H1 (cell line): ENCODE data around the gene CRNKL1. TPM values are rescaled to one million over a fixed set of nuclear protein-coding genes. Genes with fewer than 3 reads are reported as not detected.

Experiments used
- CTCF ChIA-PET: fragments of 300-600 bp; sonication (Branson Sonifier 250); formaldehyde crosslinking; loops from one replicate; lab custom pipeline; 2021; ENCODE audit not compliant: partially characterized antibody; lab: Charles Lee
- POLR2A ChIA-PET: fragments of 300-600 bp; sonication (Branson Sonifier 250); formaldehyde crosslinking; loops from one replicate; lab custom pipeline; 2021; ENCODE audit warnings: inconsistent platforms; ENCODE audit not compliant: partially characterized antibody; lab: Charles Lee
- DNase-seq, 2 experiments: peaks; one replicate each; pipeline versions ENCODE4 v3.0.0 to v3.0.0-alpha.2; 2010 to 2022; ENCODE audit warnings: low spot score in 2 of 2, low read depth in 1 of 2, mixed read lengths in 1 of 2
- FAIRE-seq: peaks from 2 replicates; lab custom pipeline; 2011; peaks lifted over from hg19 to GRCh38; lab: Jason Lieb, UNC
- H2AFZ ChIP-seq: 2 replicates; pipeline ENCODE4 v1.8.1; 2012; ENCODE audit warnings: low read length, inconsistent platforms
- H2AK5ac ChIP-seq: 2 replicates; pipeline ENCODE4 v1.6.1; 2013; ENCODE audit warnings: low read depth, low read length
- H2BK120ac ChIP-seq: replicated peaks from 2 replicates; pipeline ENCODE3; 2013; ENCODE audit warnings: low read depth, low read length, inconsistent platforms
- H2BK12ac ChIP-seq: 2 replicates; pipeline ENCODE4 v1.6.1; 2013; ENCODE audit warnings: low read depth, low read length
- H2BK15ac ChIP-seq: 2 replicates; pipeline ENCODE4 v1.6.1; 2013; ENCODE audit warnings: low read length
- H2BK20ac ChIP-seq: 2 replicates; pipeline ENCODE4 v1.6.1; 2013; ENCODE audit warnings: low read length
- H2BK5ac ChIP-seq: 2 replicates; pipeline ENCODE4 v1.6.1; 2013; ENCODE audit warnings: low read depth, low read length
- H3K14ac ChIP-seq: 2 replicates; pipeline ENCODE4 v1.6.1; 2013; ENCODE audit warnings: inconsistent platforms; ENCODE audit not compliant: insufficient read length
- H3K18ac ChIP-seq: 2 replicates; pipeline ENCODE4 v1.6.1; 2013; ENCODE audit warnings: low read length; ENCODE audit errors: extremely low read depth
- H3K23ac ChIP-seq: 2 replicates; pipeline ENCODE4 v1.6.1; 2013; ENCODE audit warnings: inconsistent platforms; ENCODE audit not compliant: insufficient read length
- H3K23me2 ChIP-seq: 2 replicates; pipeline ENCODE4 v1.6.1; 2013; ENCODE audit warnings: low read depth, low read length
- H3K27ac ChIP-seq: 2 replicates; pipeline ENCODE4 v1.6.1; 2011; ENCODE audit warnings: low read depth, low read length, inconsistent platforms
- H3K27me3 ChIP-seq, 4 experiments: replicated peaks in 1 of 4; 1 replicate in 1 of 4; 2 replicates in 3 of 4; pipeline versions ENCODE4 v1.6.1 to v1.8.1; 2011 to 2013; ENCODE audit warnings: low read length in 3 of 4, mild to moderate bottlenecking in 3 of 4, inconsistent platforms in 2 of 4, mixed read lengths in 2 of 4, moderate library complexity in 1 of 4; ENCODE audit not compliant: control insufficient read depth in 3 of 4, insufficient read depth in 3 of 4; ENCODE audit errors: extremely low read depth in 1 of 4
- H3K36me3 ChIP-seq, 4 experiments: 2 replicates each; pipeline versions ENCODE4 v1.6.1 to v1.8.1; 2011 to 2013; ENCODE audit warnings: mild to moderate bottlenecking in 4 of 4, low read length in 3 of 4, moderate library complexity in 2 of 4, control low read depth in 1 of 4, inconsistent platforms in 1 of 4; ENCODE audit not compliant: insufficient read depth in 4 of 4, control insufficient read depth in 2 of 4
- H3K4ac ChIP-seq: replicated peaks from 2 replicates; pipeline ENCODE3; 2013; ENCODE audit warnings: low read length, low read depth, mixed read lengths, inconsistent platforms; ENCODE audit not compliant: insufficient read length
- H3K4me1 ChIP-seq, 4 experiments: replicated peaks in 1 of 4; 1 replicate in 1 of 4; 2 replicates in 3 of 4; pipeline versions ENCODE4 v1.6.1 to v1.8.1; 2011 to 2013; ENCODE audit warnings: low read length in 3 of 4, inconsistent platforms in 2 of 4, mixed read lengths in 1 of 4; ENCODE audit not compliant: insufficient read depth in 4 of 4, control insufficient read depth in 3 of 4
- H3K4me2 ChIP-seq, 2 experiments: 2 replicates each; pipeline versions ENCODE4 v1.6.1 to v1.8.1; 2011 to 2013; ENCODE audit warnings: low read depth in 2 of 2, low read length in 2 of 2, control low read depth in 1 of 2, inconsistent platforms in 1 of 2, mild to moderate bottlenecking in 1 of 2; ENCODE audit not compliant: insufficient read depth in 1 of 2
- H3K4me3 ChIP-seq, 4 experiments: fragments of 200-600, 300-600 bp in 1 of 4; sonication (generic), shearing (Covaris generic), sonication (Bioruptor Twin) in 1 of 4; 2 replicates each; pipeline versions ENCODE4 v1.5.1 to v1.8.1; 2011 to 2016; ENCODE audit warnings: low read length in 4 of 4, low read depth in 3 of 4, control low read depth in 2 of 4, inconsistent platforms in 2 of 4, mild to moderate bottlenecking in 2 of 4, mixed read lengths in 1 of 4, moderate library complexity in 1 of 4; ENCODE audit not compliant: insufficient read depth in 2 of 4; ENCODE audit errors: extremely low read depth in 1 of 4
- H3K56ac ChIP-seq: replicated peaks from 2 replicates; pipeline ENCODE3; 2013; ENCODE audit warnings: low read depth, mild to moderate bottlenecking, mixed read lengths, low read length, inconsistent platforms; ENCODE audit not compliant: insufficient read length
- H3K79me1 ChIP-seq: 2 replicates; pipeline ENCODE4 v1.6.1; 2013; ENCODE audit warnings: low read depth, low read length, control low read depth
- H3K79me2 ChIP-seq, 2 experiments: 2 replicates each; pipeline versions ENCODE4 v1.6.1 to v1.8.1; 2012 to 2013; ENCODE audit warnings: low read length in 2 of 2, mild to moderate bottlenecking in 2 of 2, inconsistent platforms in 1 of 2; ENCODE audit not compliant: insufficient read depth in 2 of 2, control insufficient read depth in 1 of 2
- H3K9ac ChIP-seq, 4 experiments: replicated peaks in 1 of 4; 1 replicate in 1 of 4; 2 replicates in 3 of 4; pipeline versions ENCODE4 v1.6.1 to v1.8.1; 2011 to 2013; ENCODE audit warnings: low read depth in 3 of 4, low read length in 3 of 4, control low read depth in 2 of 4, mild to moderate bottlenecking in 2 of 4, moderate library complexity in 2 of 4, inconsistent platforms in 1 of 4; ENCODE audit errors: extremely low read depth in 1 of 4
- H3K9me3 ChIP-seq, 2 experiments: 2 replicates each; pipeline versions ENCODE4 v1.6.1 to v1.8.1; 2012 to 2013; ENCODE audit warnings: mild to moderate bottlenecking in 2 of 2, moderate library complexity in 2 of 2, control low read depth in 1 of 2, inconsistent platforms in 1 of 2, low read depth in 1 of 2, low read length in 1 of 2, mixed read lengths in 1 of 2; ENCODE audit not compliant: insufficient read depth in 2 of 2
- H4K20me1 ChIP-seq, 2 experiments: replicated peaks in 1 of 2; 2 replicates each; pipeline versions ENCODE3 to v1.8.1; 2011 to 2013; ENCODE audit warnings: inconsistent platforms in 2 of 2, low read length in 2 of 2, mild to moderate bottlenecking in 1 of 2; ENCODE audit not compliant: insufficient read depth in 2 of 2, control insufficient read depth in 1 of 2
- H4K5ac ChIP-seq: 2 replicates; pipeline ENCODE4 v1.6.1; 2013; ENCODE audit warnings: low read length, low read depth, mixed read lengths, inconsistent platforms; ENCODE audit not compliant: insufficient read length
- H4K8ac ChIP-seq: 2 replicates; pipeline ENCODE4 v1.8.0; 2013; ENCODE audit warnings: mild to moderate bottlenecking, moderate library complexity, low read length, inconsistent platforms; ENCODE audit not compliant: insufficient read depth; ENCODE audit errors: extremely low read depth
- H4K91ac ChIP-seq: replicated peaks from 2 replicates; pipeline ENCODE3; 2013; ENCODE audit warnings: low read length, mixed read lengths, inconsistent platforms; ENCODE audit not compliant: insufficient read length
- ATF3 ChIP-seq: IDR thresholded peaks from 2 replicates; pipeline ENCODE4 v1.6.1; 2011; ENCODE audit warnings: low read depth, mild to moderate bottlenecking, low read length; ENCODE audit not compliant: insufficient read depth
- CHD2 ChIP-seq: IDR thresholded peaks from 2 replicates; pipeline ENCODE4 v1.6.1; 2012; ENCODE audit warnings: low read length, improper control_type of control experiment
- PHF8 ChIP-seq: fragments of 200-600 bp; sonication (generic); conservative IDR thresholded peaks from 2 replicates; pipeline ENCODE4 v1.7.1; 2012; ENCODE audit warnings: low read depth, mild to moderate bottlenecking, inconsistent platforms, low read length, moderate library complexity
- POLR2AphosphoS5 ChIP-seq: IDR thresholded peaks from 2 replicates; pipeline ENCODE4 v1.6.1; 2011; ENCODE audit warnings: low read depth, low read length
- SAP30 ChIP-seq: fragments of 300-600 bp; sonication (generic); IDR thresholded peaks from 2 replicates; pipeline ENCODE4 v1.7.1; 2012; ENCODE audit warnings: low read length, moderate library complexity, mild to moderate bottlenecking, inconsistent platforms; ENCODE audit not compliant: insufficient read depth, insufficient replicate concordance
- SIN3A ChIP-seq, 2 experiments: IDR thresholded peaks in 1 of 2; conservative IDR thresholded peaks in 1 of 2; 2 replicates each; pipeline ENCODE4 v1.6.1; 2011 to 2012; ENCODE audit warnings: low read length in 2 of 2, improper control_type of control experiment in 1 of 2, low read depth in 1 of 2, mild to moderate bottlenecking in 1 of 2
- SIX5 ChIP-seq: IDR thresholded peaks from 2 replicates; pipeline ENCODE4 v1.6.1; 2011; ENCODE audit warnings: mild to moderate bottlenecking, low read depth, low read length
- WGBS, 2 experiments: shearing (Covaris generic) in 1 of 2; methylation state at CpG; one replicate each; pipeline versions ENCODE4 v1.1.6 to v1.1.7; 2013 to 2015; ENCODE audit warnings: low lambda C conversion rate in 2 of 2, mixed read lengths in 2 of 2, inconsistent platforms in 1 of 2, low coverage in 1 of 2, missing lambda C conversion rate in 1 of 2; ENCODE audit not compliant: insufficient replicate concordance in 2 of 2, insufficient coverage in 1 of 2, insufficient read length in 1 of 2; ENCODE audit errors: extremely low coverage in 1 of 2, missing lambda C conversion rate in 1 of 2; 5-methylcytosine and 5-hydroxymethylcytosine counted together
- polyA plus RNA-seq, 7 experiments: library from polyadenylated mRNA; depleted of rRNA in 3 of 7; stranded (reverse) in 5 of 7; unstranded in 2 of 7; fragments of >200 nt in 5 of 7; fragments of 200-250 nt in 2 of 7; gene quantifications; 1 replicate in 5 of 7; 2 replicates in 1 of 7; 4 replicates in 1 of 7; pipeline versions ENCODE4 v1.2.1 to v1.2.3, GENCODE V29; 2011 to 2013; ENCODE audit warnings: missing spikeins in 2 of 7, mixed read lengths in 2 of 7
- total RNA-seq: library from RNA; stranded (reverse); fragmentation: NEBNext Ultra II Directional; extraction: Animal tissue kit (Norgen Biotek cat#: 25700); gene quantifications from 2 replicates; pipeline ENCODE4 v1.2.1, GENCODE V29; 2021

CRNKL1 gene
- total and polyA plus RNA-seq, 2 of the 8 experiments (the other 6 are each of a cell fraction or from before 2014, with no cell fraction given) = 4.0 to 26.5 TPM

DNA sequence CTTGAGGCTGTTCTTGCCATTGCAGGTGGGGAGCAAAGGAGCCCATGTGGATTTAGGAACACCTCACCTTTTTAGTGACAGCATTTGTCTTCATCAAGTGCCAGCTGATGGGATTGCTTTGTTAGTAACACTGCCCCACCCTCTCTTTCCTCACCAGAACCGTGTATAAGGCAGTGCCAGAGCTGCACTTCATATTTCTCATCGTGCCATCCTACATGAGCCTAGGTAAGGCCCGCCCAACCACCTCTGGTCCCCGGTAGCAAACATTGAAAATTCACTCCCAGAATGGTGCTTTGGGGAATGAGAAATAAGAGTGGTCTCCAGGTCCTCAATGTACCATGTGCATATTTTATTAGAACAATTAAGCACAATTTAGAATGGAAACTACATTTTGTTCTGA, 22.8 kb upstream of the CRNKL1 start:
- H3K27ac ChIP-seq = no peak overlapping the region
- no peak overlapping the region for H3K9ac ChIP-seq
- no peak overlapping the region for H4K8ac ChIP-seq
- no peak overlapping the region for H3K56ac ChIP-seq
- WGBS, 2 experiments = 97% methylated on average over 4 of the region's 4 CpGs; no CpG with 5 or more reads in 1 of the 2 experiments
- no peak overlapping the region for H2BK12ac ChIP-seq
- DNase-seq = no peak
- H3K4me2 ChIP-seq = no peak overlapping the region
- H3K9me3 ChIP-seq = no peaks in the 10 kb centered on the region
- H2BK20ac ChIP-seq = no peak overlapping the region
- no peak overlapping the region for H2AK5ac ChIP-seq
- H3K23ac ChIP-seq = no peak overlapping the region
- no peaks in the 10 kb centered on the region for H4K20me1 ChIP-seq
- FAIRE-seq = no peak
- H2AFZ ChIP-seq = no peak overlapping the region
- H3K14ac ChIP-seq = no peak overlapping the region
- no peaks in the 10 kb centered on the region for H3K36me3 ChIP-seq
- H2BK120ac ChIP-seq = no peak overlapping the region
- no peaks in the 10 kb centered on the region for H3K27me3 ChIP-seq
- H3K79me1 ChIP-seq = no peaks in the 10 kb centered on the region
- H3K4me1 ChIP-seq = peaks cover 5 to 8% (median 5%) of the 10 kb centered on the region in 4 experiments; a peak in 4 of 7 replicates
- H3K4ac ChIP-seq = no peak overlapping the region
- no peaks in the 10 kb centered on the region; the same call in 1 of the 2 replicates for H3K23me2 ChIP-seq
- ChIA-PET CTCF (interaction anchor here (1.4 kb wide), 1 partner anchor 162 kb away, joined by 5 read pairs; no protein-coding TSS in a partner anchor), POLR2A (no interaction called here)
- no peak overlapping the region for H2BK15ac ChIP-seq
- no peaks in the 10 kb centered on the region for H3K79me2 ChIP-seq
- no peak overlapping the region for H4K91ac ChIP-seq
- H3K4me3 ChIP-seq = no peak overlapping the region
- TF ChIP-seq CHD2 (no peak), SIX5 (no peak), POLR2AphosphoS5 (no peak), PHF8 (no peak), SIN3A (conservative IDR thresholded peaks at IDR 0.05 in 1 of 2, IDR thresholded peaks at IDR 0.05 in 1 of 2; ENCODE audit: low read depth in 1 of 2, low read length in 2 of 2) (no peak), SAP30 (no peak), ATF3 (no peak)
- no peak overlapping the region for H2BK5ac ChIP-seq
- no peak overlapping the region for H4K5ac ChIP-seq
- H3K18ac ChIP-seq = no peak overlapping the region
